Right lobe of liver (tissue), 4 donors: ENCODE data around the gene HOXC10.

Source experiments
- CTCF ChIP-seq, 4 donors: fragments of 200-600 bp in 3 of 4; fragments of 450-650 bp in 1 of 4; IDR thresholded peaks; one replicate each; pipeline versions ENCODE4 v1.5.1 to v1.8.0; 2016 to 2022; ENCODE audit warnings: antibody characterized with exemption in 4 of 4, mild to moderate bottlenecking in 2 of 4
- POLR2A ChIP-seq: fragments of 450-650 bp; IDR thresholded peaks from one replicate; pipeline ENCODE4 v1.6.1; 2017; ENCODE audit warnings: antibody characterized with exemption, mild to moderate bottlenecking
- donor health status: DM: no; HTN: no; CAD: no.
- donor health status: DM: no; HTN: no; CAD: no.
- donor health status: DM: no; HTN: yes; CAD: no.

GRCh38 chr12:54021432-54022013 lies 36.6 kb downstream of the HOXC10 start:
- TF ChIP-seq CTCF (IDR thresholded peaks at IDR 0.05) (peak in 2 of 4 donors; percentile 14 to 16), POLR2A (no peak)
